Breast epithelium (tissue), 4 donors: ENCODE data around the gene SLC1A6. TPM values are rescaled to one million over a fixed set of nuclear protein-coding genes. Genes with fewer than 3 reads are reported as not detected.

ENCODE experiments used
- DNase-seq, 2 donors: peaks; one replicate each; pipeline ENCODE4 v3.0.0-alpha.2; 2019; ENCODE audit warnings: low spot score in 2 of 2
- H3K27ac ChIP-seq, 2 donors: fragments of 200-600 bp; sonication (generic) in 1 of 2; one replicate each; pipeline ENCODE4 v1.5.1; 2016 to 2019; ENCODE audit warnings: mild to moderate bottlenecking in 1 of 2
- H3K27me3 ChIP-seq, 2 donors: fragments of 200-600 bp; sonication (generic) in 1 of 2; one replicate each; pipeline versions ENCODE4 v1.5.1 to v1.6.0; 2017 to 2019; ENCODE audit warnings: control low read depth in 1 of 2, mild to moderate bottlenecking in 1 of 2
- H3K36me3 ChIP-seq: fragments of 200-600 bp; one replicate; pipeline ENCODE4 v1.5.1; 2019
- H3K4me1 ChIP-seq, 2 donors: fragments of 200-600 bp; sonication (generic); one replicate each; pipeline ENCODE4 v1.5.1; 2016 to 2019; ENCODE audit warnings: control low read depth in 1 of 2
- H3K4me3 ChIP-seq, 3 donors: fragments of 200-600 bp; sonication (generic); 1 replicate in 2 of 3; 2 replicates in 1 of 3; pipeline ENCODE4 v1.5.1; 2016 to 2019; ENCODE audit warnings: mild to moderate bottlenecking in 3 of 3, moderate library complexity in 2 of 3
- H3K9me3 ChIP-seq, 2 donors: fragments of 200-600 bp; sonication (generic) in 1 of 2; one replicate each; pipeline ENCODE4 v1.5.1; 2016 to 2019; ENCODE audit warnings: control low read depth in 1 of 2
- POLR2A ChIP-seq: fragments of 450-650 bp; IDR thresholded peaks from one replicate; pipeline ENCODE4 v1.6.1; 2016; ENCODE audit warnings: antibody characterized with exemption, mild to moderate bottlenecking, moderate library complexity
- POLR2AphosphoS5 ChIP-seq, 3 donors: sonication (generic); formaldehyde crosslinking; IDR thresholded peaks; one replicate each; pipeline ENCODE4 v1.6.1; 2017; ENCODE audit warnings: antibody characterized with exemption in 3 of 3
- intact Hi-C: fragments of 100-400 bp; cut with DNase I; formaldehyde crosslinking; loops from one replicate; pipeline ENCODE4 v1.15.1; 2023; ENCODE audit warnings: low total_unique reads
- total RNA-seq, 3 donors: library from RNA; depleted of rRNA; stranded (reverse); fragments of >200 nt; gene quantifications; one replicate each; pipeline ENCODE4 v1.1.0, GENCODE V29; 2016
- TF ChIP-seq, protein P1 (sequence below), 3 donors: fragments of 450-650 bp; IDR thresholded peaks; one replicate each; pipeline ENCODE4 v1.5.1; 2016 to 2017; ENCODE audit warnings: antibody characterized with exemption in 3 of 3, mild to moderate bottlenecking in 3 of 3, moderate library complexity in 3 of 3

Gene SLC1A6
- total RNA-seq, 3 donors from 2014 or later: not detected

DNA sequence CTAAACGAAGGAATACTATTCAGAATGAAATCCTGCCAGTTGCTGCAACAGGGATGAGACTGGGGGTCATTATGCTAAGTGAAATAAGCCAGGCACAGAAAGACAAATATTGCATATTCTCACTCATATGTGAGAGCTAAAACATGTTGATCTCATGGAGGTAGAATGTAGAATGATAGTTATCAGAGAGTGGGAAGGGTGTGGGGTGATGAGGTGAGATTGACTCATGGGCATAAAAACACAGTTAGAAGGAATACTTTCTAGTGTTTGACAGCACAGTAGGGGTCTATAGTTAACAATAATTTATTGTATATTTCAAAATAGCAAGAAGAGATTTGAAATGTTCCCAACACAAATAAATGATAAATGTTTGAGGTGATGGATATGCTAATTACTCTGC lies 46.2 kb downstream of the SLC1A6 start:
- Histone ChIP-seq H3K27me3 (no peaks in the 10 kb centered on the region), H3K36me3 (no peaks in the 10 kb centered on the region), H3K4me1 (no peaks in the 10 kb centered on the region), H3K4me3 (no peak overlapping the region), H3K27ac (no peak overlapping the region), H3K9me3 (no peaks in the 10 kb centered on the region)
- TF ChIP-seq, protein P1, sequence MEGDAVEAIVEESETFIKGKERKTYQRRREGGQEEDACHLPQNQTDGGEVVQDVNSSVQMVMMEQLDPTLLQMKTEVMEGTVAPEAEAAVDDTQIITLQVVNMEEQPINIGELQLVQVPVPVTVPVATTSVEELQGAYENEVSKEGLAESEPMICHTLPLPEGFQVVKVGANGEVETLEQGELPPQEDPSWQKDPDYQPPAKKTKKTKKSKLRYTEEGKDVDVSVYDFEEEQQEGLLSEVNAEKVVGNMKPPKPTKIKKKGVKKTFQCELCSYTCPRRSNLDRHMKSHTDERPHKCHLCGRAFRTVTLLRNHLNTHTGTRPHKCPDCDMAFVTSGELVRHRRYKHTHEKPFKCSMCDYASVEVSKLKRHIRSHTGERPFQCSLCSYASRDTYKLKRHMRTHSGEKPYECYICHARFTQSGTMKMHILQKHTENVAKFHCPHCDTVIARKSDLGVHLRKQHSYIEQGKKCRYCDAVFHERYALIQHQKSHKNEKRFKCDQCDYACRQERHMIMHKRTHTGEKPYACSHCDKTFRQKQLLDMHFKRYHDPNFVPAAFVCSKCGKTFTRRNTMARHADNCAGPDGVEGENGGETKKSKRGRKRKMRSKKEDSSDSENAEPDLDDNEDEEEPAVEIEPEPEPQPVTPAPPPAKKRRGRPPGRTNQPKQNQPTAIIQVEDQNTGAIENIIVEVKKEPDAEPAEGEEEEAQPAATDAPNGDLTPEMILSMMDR (IDR thresholded peaks at IDR 0.05): no peak
- no peak for DNase-seq
- intact Hi-C loops: no loop called here

DNA sequence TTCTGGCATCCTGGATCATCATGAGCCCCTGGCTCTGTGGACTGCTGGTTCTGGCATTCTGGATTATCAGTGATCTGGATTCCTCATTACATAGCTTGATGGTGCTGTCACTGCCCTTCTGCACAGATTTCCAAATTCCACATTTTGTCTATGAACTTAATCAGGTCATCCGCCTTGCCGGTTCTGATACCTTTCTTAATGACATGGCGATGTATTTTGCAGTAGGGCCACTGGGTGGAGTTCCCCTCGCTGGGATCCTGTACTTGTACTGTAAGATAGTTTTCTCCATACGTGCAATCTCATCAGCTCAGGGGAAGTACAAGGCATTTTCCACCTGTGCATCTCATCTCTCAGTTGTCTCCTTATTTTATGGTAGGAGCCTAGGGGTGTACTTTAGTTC lies 62.8 kb downstream of the SLC1A6 start:
- TF ChIP-seq POLR2A (no peak), POLR2AphosphoS5 (IDR thresholded peaks at IDR 0.05) (no peak)
- TF ChIP-seq, protein P1 (IDR thresholded peaks at IDR 0.05): no peak
- Histone ChIP-seq H3K27me3 (no peaks in the 10 kb centered on the region), H3K27ac (no peak overlapping the region), H3K4me1 (no peaks in the 10 kb centered on the region), H3K4me3 (no peak overlapping the region), H3K9me3 (no peaks in the 10 kb centered on the region), H3K36me3 (no peaks in the 10 kb centered on the region)
- DNase-seq: no peak
- intact Hi-C loops: no loop called here

DNA sequence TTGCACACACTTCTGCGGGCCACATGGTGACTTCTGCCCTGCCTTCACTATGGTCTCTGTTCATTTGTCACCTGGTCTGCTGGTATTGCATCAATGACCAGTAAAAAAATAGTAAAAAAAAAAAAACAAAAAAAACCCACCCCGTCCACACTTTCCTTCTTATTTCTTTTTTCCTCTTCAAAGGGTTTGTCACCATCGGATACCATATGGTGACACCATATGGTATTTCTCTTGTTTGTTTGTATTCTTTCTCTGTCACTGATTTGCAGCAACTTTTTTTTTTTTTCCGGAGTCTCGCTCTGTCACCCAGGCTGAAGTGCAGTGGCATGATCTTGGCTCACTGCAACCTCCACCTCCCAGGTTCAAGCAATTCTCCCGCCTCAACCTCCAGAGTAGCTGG lies 64.5 kb downstream of the SLC1A6 start:
- intact Hi-C loops: no loop called here
- Histone ChIP-seq H3K27ac (no peak overlapping the region), H3K36me3 (no peaks in the 10 kb centered on the region), H3K9me3 (no peaks in the 10 kb centered on the region), H3K4me1 (no peaks in the 10 kb centered on the region), H3K4me3 (no peak overlapping the region), H3K27me3 (no peaks in the 10 kb centered on the region)
- no peak for DNase-seq
- TF ChIP-seq POLR2A: no peak
- TF ChIP-seq, protein P1 (IDR thresholded peaks at IDR 0.05): no peak
- TF ChIP-seq POLR2AphosphoS5 (IDR thresholded peaks at IDR 0.05): no peak

DNA sequence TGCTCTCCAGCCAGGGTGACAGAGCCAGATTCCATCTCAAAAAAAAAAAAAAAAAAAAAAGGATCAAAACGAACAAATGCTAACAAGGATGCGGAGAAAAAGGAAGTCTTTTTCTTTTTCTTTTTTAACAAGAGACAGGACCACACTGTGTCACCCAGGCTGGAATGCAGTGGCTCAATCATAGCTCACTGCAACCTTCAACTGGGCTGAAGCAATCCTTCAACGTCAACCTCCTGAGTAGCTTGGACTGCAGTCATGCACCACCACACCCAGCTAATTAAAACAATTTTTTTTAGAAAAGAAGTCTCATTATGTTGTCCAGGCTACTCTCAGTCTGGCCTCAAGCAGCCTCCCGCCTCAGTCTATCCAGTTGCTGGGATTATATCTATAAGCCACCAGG lies 73.0 kb downstream of the SLC1A6 start:
- H3K9me3 ChIP-seq: no peaks in the 10 kb centered on the region
- no peaks in the 10 kb centered on the region for H3K36me3 ChIP-seq
- no peak for DNase-seq
- TF ChIP-seq POLR2A (no peak), POLR2AphosphoS5 (IDR thresholded peaks at IDR 0.05) (no peak)
- TF ChIP-seq, protein P1 (IDR thresholded peaks at IDR 0.05): no peak
- H3K27ac ChIP-seq: no peak overlapping the region
- H3K27me3 ChIP-seq: no peaks in the 10 kb centered on the region
- intact Hi-C loops: no loop called here
- no peaks in the 10 kb centered on the region for H3K4me1 ChIP-seq
- no peak overlapping the region for H3K4me3 ChIP-seq

DNA sequence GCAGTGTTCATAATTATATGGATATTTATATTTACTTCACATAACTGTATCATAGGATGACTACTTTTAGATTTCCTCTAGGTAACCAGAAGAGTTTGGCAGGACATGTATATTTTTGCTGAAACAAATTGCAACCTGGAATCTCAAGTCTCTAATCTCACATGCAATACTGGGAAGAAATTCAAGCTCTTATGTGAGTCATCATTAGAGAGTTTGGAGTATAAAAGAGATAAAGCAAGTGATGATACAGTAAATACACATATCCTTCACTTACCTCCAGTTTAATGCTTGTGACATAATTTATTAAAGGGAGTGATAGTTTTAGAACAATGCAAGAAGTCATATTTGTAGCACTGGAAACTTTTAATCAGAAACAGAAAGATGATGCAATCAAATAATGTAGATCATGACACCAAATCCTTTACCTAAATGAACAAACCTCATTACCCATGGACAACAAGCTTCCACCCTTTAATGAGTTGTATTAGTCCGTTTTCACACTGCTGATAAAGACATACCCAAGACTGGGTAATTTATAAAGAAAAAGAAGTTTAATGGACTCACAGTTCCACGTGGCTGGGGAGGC lies 77.9 kb downstream of the SLC1A6 start:
- DNase-seq: no peak
- no peaks in the 10 kb centered on the region for H3K36me3 ChIP-seq
- TF ChIP-seq POLR2A: no peak
- TF ChIP-seq POLR2AphosphoS5 (IDR thresholded peaks at IDR 0.05): no peak
- TF ChIP-seq, protein P1 (IDR thresholded peaks at IDR 0.05): no peak
- H3K4me1 ChIP-seq: no peaks in the 10 kb centered on the region
- no peaks in the 10 kb centered on the region for H3K9me3 ChIP-seq
- H3K27ac ChIP-seq: no peak overlapping the region
- H3K27me3 ChIP-seq: no peaks in the 10 kb centered on the region
- intact Hi-C loops: no loop called here
- no peak overlapping the region for H3K4me3 ChIP-seq

Other genes starting within 250 kb of the SLC1A6 start
- gene ADGRE2, start 201.3 kb downstream of the SLC1A6 start, total RNA-seq: 10 to 100 TPM in 1 of 3 donors, 1 to 10 TPM in 2; 1.9 to 32.1 (median 9.8) TPM
- gene OR7A5, start 144.7 kb downstream of the SLC1A6 start, total RNA-seq: 1 to 10 TPM in 1 of 3 donors, under 1 TPM in 1, not detected in 1; 0.33 to 1.3 TPM
- 1 to 10 TPM in 1 of 3 donors, under 1 TPM in 1, not detected in 1; 0.98 to 1.5 TPM for gene OR7C1, start 144.7 kb downstream of the SLC1A6 start, total RNA-seq
- not detected for gene OR7A10, start 130.9 kb downstream of the SLC1A6 start, total RNA-seq
- not detected for gene OR7A17, start 93.7 kb downstream of the SLC1A6 start, total RNA-seq
- not detected for gene OR7C2, start 38.4 kb downstream of the SLC1A6 start, total RNA-seq
- under 1 TPM in 1 of 3 donors, not detected in 2; 0.29 TPM for gene CASP14, start 69.6 kb upstream of the SLC1A6 start, total RNA-seq
- not detected for gene OR1I1, start 102.3 kb upstream of the SLC1A6 start, total RNA-seq
- gene SYDE1, start 127.5 kb upstream of the SLC1A6 start, total RNA-seq: 10 to 100 TPM; 11.0 to 22.9 (median 14.9) TPM
- gene NOTCH3, start 221.1 kb upstream of the SLC1A6 start, total RNA-seq: 10 to 100 TPM; 22.0 to 36.4 (median 22.7) TPM